ENCODE data around the gene CACNG4.

Gene CACNG4

DNA sequence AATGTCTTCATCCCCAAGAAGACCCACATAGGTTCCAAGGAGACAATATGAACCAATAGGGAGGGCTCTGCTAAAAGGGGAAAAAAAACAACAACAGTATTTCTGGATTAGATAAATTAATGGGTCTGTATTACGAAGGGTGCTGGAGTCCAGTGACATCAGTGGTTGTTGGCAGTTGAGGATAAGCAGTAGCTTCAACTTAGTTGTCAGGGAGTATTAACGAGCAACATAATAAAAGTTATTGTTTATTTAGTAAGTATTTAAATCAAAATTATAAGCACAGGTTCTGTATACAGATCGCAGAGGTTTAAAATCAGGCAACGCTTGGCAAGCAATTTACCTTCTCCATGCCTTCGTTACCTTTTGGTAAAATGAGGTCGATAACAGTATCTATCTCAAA, 7.6 kb upstream of the CACNG4 start:
- peak overlapping the region; percentile 55 for H3K27ac ChIP-seq
- TF ChIP-seq, protein P1, sequence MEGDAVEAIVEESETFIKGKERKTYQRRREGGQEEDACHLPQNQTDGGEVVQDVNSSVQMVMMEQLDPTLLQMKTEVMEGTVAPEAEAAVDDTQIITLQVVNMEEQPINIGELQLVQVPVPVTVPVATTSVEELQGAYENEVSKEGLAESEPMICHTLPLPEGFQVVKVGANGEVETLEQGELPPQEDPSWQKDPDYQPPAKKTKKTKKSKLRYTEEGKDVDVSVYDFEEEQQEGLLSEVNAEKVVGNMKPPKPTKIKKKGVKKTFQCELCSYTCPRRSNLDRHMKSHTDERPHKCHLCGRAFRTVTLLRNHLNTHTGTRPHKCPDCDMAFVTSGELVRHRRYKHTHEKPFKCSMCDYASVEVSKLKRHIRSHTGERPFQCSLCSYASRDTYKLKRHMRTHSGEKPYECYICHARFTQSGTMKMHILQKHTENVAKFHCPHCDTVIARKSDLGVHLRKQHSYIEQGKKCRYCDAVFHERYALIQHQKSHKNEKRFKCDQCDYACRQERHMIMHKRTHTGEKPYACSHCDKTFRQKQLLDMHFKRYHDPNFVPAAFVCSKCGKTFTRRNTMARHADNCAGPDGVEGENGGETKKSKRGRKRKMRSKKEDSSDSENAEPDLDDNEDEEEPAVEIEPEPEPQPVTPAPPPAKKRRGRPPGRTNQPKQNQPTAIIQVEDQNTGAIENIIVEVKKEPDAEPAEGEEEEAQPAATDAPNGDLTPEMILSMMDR (conservative IDR thresholded peaks at IDR 0.05) = no peak

- TF ChIP-seq, protein P1 (conservative IDR thresholded peaks at IDR 0.05) = no peak
- peak overlapping the region; percentile 55 for H3K27ac ChIP-seq
Observed at GRCh38 chr17:66957343-66957742, 7.2 kb upstream of the CACNG4 start.

GRCh38 chr17:66957951-66958579, 6.4 kb upstream of the CACNG4 start:
- TF ChIP-seq, protein P1 (conservative IDR thresholded peaks at IDR 0.05) = no peak
- H3K27ac ChIP-seq = peak overlapping the region; percentile 55

- H3K27ac ChIP-seq = no peak overlapping the region; the same call in 1 of the 2 replicates
- TF ChIP-seq, protein P1 (conservative IDR thresholded peaks at IDR 0.05) = no peak
Observed at GRCh38 chr17:66959641-66960375, 4.7 kb upstream of the CACNG4 start.

DNA sequence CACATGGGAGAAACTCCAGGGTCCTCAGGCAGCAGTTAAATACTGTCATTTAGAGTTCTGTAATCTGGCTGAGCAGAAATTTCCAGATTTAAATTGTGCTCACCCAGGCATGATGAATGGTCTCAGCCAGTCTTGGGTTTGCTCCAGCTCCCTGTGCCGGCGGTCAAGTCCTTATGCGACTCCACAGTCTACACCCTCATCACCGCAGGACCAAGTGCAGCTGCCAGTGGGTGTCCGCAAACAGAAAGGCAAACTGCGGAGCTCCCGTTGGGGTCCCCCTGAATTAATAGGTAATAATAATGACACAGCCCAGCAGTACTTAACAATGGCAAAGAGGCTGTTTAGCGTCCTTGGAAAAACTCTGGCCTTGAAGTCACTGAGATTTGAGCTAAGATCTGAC, 3.9 kb upstream of the CACNG4 start:
- H3K27ac ChIP-seq = no peak overlapping the region
- TF ChIP-seq, protein P1 (conservative IDR thresholded peaks at IDR 0.05) = no peak

- TF ChIP-seq, protein P1 (conservative IDR thresholded peaks at IDR 0.05) = no peak
- peak overlapping the region; percentile 58 for H3K27ac ChIP-seq
Observed at GRCh38 chr17:66963521-66963908, 992 bp upstream of the CACNG4 start.

DNA sequence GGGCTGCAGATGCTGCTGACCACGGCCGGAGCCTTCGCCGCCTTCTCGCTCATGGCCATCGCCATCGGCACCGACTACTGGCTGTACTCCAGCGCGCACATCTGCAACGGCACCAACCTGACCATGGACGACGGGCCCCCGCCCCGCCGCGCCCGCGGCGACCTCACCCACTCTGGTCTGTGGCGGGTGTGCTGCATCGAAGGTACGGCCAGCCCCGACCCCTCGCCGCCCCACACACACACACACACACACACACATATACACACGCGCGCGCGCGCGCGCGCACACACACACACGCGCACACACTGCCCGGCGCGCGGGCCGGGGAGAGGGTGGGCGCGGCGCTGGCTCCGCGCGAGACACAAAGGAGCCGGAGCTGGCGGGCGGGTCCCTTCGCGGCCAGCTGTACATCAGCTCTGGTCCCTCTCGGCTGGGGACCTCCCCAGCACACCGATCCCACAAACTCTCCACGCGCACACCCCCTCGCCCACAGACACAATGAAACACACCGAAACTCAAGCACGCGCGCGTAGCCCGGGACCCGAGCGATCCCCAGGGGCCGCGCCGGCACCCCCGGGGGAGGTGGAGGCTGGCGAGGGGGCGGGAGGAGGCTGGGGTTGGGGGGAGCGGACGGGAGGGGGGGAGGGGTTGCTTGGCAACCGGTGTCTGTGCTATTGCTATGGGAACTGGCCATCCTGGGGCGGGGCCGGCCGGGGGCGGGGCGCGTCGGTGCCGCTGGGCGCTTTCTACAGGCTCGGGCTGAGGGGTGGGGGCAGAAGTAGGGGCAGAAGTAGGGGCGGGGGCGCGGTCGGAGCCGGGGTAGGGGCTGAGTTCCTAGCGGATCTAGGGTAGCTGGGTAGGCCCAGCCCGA, 658 bp downstream of the CACNG4 start:
- TF ChIP-seq, protein P1 (conservative IDR thresholded peaks at IDR 0.05) = no peak
- peak overlapping the region; percentile 58; the same call in 1 of the 2 replicates for H3K27ac ChIP-seq
